GM06990 (cell line): Measurements from ENCODE around the gene SLC26A3.

Experiments used
- DNase-seq: peaks from one replicate; pipeline ENCODE4 v3.0.0-alpha.2; 2011; ENCODE audit not compliant: insufficient read length; ENCODE audit errors: extremely low read depth
- H3K27me3 ChIP-seq: replicated peaks from 2 replicates; pipeline ENCODE4 v1.6.0; 2011; ENCODE audit warnings: low read length; ENCODE audit not compliant: control insufficient read depth, insufficient read depth
- H3K36me3 ChIP-seq: 2 replicates; pipeline ENCODE4 v1.5.1; 2011; ENCODE audit warnings: low read length; ENCODE audit not compliant: control insufficient read depth, insufficient read depth
- H3K4me3 ChIP-seq: replicated peaks from 2 replicates; pipeline ENCODE4 v1.5.1; 2011; ENCODE audit warnings: low read depth, mild to moderate bottlenecking, control low read depth, low read length
- TF ChIP-seq, protein P1 (sequence below): IDR thresholded peaks from 2 replicates; pipeline ENCODE4 v1.5.1; 2011; ENCODE audit warnings: low read length, control low read depth, mild to moderate bottlenecking, inconsistent platforms; ENCODE audit not compliant: insufficient read depth, poor library complexity, severe bottlenecking

SLC26A3 gene

DNA sequence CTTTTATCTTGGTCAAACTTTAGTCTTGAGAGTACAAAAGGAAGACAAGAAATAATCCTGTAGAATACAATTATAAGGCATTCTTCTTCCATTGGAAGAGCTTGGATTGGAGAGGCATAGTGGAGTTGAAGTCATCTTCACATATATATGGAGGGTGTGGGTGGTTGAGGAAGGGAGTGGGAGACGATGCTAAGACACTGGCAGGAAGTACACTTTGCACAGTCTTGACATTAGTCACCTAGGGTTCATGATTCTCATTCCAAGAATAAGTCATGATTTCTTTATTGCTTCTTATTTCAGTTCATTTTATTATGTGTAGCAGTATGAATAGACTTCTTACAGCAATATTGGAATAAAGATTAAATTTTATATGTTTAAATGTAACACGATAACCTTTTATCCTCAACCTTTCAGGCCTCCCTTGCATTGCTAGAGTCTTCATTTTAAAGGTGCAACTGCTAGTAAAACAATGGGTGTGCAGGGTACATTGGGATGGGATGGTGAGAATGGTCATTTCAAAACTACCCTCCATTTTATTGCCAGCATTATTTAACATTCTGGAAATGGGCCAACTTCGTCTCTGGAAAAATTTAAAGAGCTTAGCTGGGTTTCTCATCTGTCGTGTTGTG, 12.3 kb upstream of the SLC26A3 start:
- TF ChIP-seq, protein P1, sequence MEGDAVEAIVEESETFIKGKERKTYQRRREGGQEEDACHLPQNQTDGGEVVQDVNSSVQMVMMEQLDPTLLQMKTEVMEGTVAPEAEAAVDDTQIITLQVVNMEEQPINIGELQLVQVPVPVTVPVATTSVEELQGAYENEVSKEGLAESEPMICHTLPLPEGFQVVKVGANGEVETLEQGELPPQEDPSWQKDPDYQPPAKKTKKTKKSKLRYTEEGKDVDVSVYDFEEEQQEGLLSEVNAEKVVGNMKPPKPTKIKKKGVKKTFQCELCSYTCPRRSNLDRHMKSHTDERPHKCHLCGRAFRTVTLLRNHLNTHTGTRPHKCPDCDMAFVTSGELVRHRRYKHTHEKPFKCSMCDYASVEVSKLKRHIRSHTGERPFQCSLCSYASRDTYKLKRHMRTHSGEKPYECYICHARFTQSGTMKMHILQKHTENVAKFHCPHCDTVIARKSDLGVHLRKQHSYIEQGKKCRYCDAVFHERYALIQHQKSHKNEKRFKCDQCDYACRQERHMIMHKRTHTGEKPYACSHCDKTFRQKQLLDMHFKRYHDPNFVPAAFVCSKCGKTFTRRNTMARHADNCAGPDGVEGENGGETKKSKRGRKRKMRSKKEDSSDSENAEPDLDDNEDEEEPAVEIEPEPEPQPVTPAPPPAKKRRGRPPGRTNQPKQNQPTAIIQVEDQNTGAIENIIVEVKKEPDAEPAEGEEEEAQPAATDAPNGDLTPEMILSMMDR, result no peak
- H3K4me3 ChIP-seq, result no peak overlapping the region
- H3K36me3 ChIP-seq, result no peaks in the 10 kb centered on the region
- no peak for DNase-seq
- H3K27me3 ChIP-seq, result no peaks in the 10 kb centered on the region

- TF ChIP-seq, protein P1, result no peak
- Histone ChIP-seq H3K4me3 (no peak overlapping the region), H3K27me3 (no peaks in the 10 kb centered on the region), H3K36me3 (no peaks in the 10 kb centered on the region)
- DNase-seq, result no peak
Observed at GRCh38 chr7:107813524-107813923, 10.5 kb upstream of the SLC26A3 start.

- TF ChIP-seq, protein P1, result no peak
- H3K4me3 ChIP-seq, result no peak overlapping the region
- H3K27me3 ChIP-seq, result no peaks in the 10 kb centered on the region
- no peaks in the 10 kb centered on the region for H3K36me3 ChIP-seq
- no peak for DNase-seq
Observed at GRCh38 chr7:107811934-107812333, 8.9 kb upstream of the SLC26A3 start.

- TF ChIP-seq, protein P1, result no peak
Observed at GRCh38 chr7:107810626-107811025, 7.6 kb upstream of the SLC26A3 start.

GRCh38 chr7:107809179-107809578, 6.2 kb upstream of the SLC26A3 start:
- no peaks in the 10 kb centered on the region for H3K36me3 ChIP-seq
- TF ChIP-seq, protein P1, result no peak
- no peak for DNase-seq
- no peak overlapping the region for H3K4me3 ChIP-seq
- H3K27me3 ChIP-seq, result no peaks in the 10 kb centered on the region

More at GRCh38 chr7:107810626-107811025, 7.6 kb upstream of the SLC26A3 start:
- Histone ChIP-seq H3K36me3 (no peaks in the 10 kb centered on the region), H3K4me3 (no peak overlapping the region), H3K27me3 (no peaks in the 10 kb centered on the region)
- DNase-seq, result no peak

GRCh38 chr7:107799647-107800264, 3.3 kb downstream of the SLC26A3 start:
- Histone ChIP-seq H3K36me3 (no peaks in the 10 kb centered on the region), H3K4me3 (no peak overlapping the region), H3K27me3 (no peaks in the 10 kb centered on the region; the same call in 1 of the 2 replicates)
- TF ChIP-seq, protein P1, result no peak
- no peak for DNase-seq
